HG02642 (cell line): ENCODE data around the gene ADARB2.
"Not testable (repeated sequence)": the region's sequence is repeated elsewhere in the genome, so short reads cannot be mapped to it uniquely, and the experiment has no call there.

ENCODE experiments used
- ATAC-seq: cut with Tn5 transposase; IDR thresholded peaks from one replicate; pipeline ENCODE4 v1.9.1; 2021; ENCODE audit warnings: mild to moderate bottlenecking; ENCODE audit not compliant: unreplicated experiment, poor library complexity

Gene ADARB2

DNA sequence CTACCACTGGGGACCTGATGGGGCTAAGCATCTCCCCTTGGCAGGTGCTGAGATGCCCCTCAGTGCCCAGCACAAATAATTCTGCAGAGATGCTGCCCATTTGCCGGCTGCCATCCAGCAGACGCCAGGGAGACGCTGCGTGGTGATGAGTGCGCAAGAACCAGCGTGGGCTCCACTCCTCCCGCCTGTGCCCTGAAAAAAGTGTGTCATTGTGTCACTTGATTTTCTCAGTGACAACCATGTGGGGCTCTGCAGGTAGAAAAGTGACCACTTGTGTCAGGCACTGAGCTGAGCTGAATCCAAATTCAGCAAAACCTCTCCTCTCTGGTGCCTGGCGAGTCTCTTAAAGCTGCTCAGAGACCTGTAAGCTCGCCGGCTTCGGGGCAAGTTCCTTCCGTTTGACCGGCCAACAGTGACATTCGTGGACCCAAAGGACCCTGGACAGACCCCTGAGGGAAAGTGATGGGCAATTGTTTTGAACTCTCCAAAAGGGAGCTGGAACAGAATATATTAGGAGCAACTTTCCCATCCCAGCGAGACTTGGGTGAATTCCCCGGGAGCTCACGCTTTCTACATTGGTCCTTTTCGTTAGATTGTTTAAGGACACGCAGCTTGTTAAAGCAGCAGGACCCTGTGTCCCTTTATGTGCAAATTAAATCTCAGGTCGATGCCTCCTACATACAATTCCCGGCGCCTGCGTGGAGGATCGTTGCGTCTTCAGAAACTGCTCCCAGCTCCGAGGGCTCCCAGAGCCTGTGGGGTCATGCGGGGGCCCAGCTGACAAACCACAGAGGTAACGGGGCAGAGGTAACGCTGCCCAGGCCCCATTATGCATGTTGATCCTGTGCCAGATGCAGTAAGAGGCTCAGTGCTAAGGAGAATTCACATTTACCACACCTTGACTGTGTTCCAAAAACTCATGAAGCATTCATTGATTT lies 332.7 kb downstream of the ADARB2 start:
- ATAC-seq: no peak

DNA sequence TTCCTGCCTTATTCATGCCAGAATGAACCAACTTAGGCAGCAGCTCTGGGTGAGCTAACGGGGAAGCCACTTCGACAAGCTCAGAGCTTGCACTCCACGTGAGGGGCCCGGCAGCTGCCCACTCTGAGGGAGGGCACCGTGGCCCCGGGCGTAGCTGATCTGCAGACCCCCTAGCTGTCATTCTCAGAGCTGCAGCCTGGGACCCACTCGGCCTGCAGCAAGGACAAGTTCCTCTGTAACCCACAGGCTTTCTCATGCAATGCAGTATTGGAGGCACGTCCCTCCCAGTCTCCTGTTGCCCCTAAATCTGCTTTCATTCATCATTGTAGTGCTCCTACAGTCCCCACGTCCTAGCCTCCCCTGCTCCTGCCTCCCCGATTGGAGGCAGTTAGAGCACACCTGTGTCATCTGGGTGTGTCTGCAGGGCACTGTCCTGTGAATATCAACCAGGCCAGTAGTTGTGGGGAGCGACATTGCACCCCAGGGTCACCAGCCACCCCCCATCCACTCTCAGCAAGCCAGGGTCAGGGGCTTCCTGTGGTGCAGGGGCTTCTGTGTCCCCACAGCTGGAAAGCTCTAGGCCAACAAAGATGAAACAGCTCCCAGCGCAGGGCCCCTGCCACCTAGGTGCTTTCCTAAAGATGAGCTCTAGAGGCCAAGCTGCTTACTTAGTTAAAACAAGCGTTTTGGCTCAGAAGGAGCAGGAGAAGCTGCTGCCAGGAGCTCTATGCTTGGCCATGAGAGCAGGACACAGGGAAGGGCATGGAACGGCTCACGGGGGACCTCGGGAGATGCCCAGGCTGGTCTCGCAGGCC lies 333.6 kb downstream of the ADARB2 start:
- no peak for ATAC-seq

DNA sequence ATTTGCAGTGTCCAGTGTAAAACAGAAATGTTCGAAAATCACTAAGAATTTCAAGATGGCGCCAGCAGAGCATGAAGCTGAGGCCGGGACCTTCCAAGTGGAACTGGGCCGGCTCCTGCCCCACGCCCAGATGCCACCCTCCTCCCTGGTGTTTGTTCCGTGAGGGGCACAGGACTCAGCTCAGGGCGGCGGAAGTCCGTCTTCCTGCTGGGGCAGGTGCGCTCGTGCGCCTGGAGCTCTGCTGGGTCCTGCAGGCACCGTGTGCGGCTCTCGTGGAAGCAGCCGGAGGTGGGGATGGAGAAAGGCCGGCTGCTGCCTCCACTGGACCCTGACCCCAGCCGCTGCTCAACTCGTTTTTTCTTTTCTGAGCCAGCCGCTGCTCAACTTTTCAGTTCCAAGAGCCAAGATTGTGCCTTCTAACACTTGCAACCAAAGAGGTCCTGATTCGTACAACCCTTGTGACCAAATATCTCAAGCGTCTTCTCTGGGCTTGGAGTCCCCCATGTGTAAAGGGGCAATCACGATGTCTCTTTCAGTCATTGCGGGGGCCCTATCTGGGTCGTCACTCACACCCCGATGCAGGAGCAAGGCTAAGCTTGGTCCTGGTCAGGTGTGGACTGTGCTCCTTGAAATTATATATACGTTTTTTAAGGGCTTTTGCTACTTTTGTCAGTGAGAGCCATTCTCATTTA lies 334.4 kb downstream of the ADARB2 start:
- ATAC-seq: no peak

DNA sequence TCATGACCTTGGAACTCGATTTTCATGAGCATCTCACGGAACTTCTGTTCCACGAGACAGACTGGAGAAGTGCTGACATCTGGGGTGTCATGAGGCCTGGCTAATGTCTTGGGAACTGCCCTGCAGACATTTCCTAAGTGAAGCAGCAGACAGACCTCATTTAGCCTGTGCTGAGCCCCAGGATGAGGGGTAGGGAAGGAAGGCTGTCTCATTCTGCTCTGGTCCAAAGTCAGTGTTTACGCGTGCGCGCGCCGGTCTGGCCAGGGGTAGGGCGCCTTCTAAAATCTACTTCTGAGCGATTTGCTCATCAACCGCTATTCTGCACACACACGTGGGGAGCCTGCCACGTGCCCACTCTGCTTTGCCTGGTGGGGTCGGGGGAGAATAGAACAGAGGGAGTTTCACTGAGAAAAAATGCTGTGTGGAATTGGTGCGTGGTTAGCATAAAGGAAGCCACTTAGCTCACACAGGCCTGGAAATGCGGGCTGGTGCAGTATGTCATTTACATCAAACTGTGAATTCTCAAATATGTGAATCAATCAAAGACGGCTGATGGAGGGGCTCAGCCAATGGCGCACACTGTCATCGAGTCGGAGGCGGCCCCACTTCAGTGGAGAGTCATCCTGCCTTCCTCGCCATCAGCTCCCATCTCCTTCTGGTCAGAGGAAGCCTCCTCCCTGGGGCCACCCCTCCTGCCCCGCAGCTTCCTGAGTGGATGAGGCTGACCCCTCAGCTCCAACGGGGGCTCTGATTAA lies 335.1 kb downstream of the ADARB2 start:
- no peak for ATAC-seq

DNA sequence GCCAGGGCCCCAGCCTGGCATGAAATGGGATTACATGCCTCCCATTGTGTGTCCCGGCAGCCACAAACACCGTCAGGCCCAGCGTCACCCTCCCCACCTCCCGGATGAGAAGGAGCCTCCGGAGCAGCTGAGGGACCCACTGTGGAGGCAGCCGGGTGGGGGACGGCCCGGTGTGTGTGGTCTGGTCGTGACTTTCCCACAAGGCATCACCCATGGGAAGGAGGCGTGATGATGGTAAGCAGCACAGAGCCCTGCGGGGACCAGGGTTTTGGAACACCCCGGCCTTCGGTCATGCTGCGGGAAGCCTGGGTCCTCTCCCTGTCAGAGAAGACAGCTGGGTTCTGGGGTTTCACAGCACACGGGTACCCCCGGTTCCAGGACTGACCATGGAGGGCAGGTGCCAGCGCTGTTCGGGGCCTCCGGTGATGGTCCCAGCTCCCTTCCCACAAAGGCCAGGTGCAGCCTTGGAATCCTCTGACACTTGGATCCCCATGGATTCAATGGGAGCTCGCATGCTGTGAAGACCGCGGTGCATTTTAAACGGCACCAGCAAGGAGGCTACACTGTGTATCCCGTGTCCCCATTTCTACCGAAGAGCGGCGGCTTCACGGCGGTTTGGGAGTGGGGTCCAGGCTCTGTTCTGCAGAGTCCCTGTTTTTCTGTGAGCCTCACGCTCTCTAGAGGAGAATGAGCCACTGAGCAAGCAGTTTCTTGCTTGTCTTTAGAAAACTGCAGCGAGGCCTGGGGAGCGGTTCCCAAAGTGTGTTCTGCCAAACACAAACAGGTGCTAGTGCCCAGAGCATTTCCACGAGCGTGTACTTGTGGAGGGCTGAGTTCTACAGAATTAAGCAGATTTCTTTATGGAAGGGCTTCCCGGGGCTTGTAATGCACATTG lies 336.0 kb downstream of the ADARB2 start:
- ATAC-seq: no peak

DNA sequence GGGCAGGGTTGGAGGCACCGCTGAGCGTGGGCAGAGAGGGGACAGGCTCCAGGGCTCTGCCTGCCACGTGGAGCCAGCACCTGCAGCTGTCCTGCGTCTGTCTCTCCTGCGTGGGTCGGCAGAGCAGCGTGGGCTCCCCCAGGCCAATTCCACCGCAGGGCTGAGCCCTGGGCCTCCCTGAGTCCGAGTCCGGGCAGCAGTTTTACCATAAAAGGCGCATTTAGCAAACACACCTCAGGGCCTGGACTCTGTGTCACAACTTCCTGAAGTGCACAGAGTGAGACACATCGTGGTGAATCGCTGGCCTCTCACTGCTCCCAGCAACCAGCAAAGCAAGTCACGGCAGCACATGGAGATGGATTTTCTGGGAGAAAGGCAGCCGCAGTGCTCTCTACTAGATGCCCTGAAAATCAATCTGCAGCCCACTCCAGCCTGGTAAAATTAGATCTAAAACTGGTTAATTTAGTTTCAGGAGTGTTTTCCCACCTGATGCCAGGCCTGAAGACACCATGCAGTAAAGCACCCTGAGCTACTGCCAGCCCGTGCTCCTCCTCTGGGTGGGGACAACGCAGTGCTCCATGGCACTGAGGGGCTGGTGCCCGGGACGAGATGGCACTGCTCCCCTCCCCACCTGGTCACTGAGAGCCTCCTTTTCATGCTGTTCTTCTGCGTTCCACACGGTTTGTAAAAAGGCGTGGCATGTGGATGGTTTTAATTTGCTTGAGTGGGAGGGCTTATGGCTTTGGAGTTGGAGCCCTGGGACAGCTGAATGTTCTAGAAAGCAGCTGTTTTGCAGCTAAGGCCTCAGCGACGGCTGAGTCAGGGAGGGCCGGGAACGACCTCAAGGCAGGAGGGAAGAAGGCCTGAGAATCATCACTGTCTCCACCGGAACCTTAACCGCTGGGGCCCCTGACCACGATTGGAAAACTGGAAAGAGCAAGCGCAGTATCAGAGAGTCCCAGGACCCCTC lies 336.9 kb downstream of the ADARB2 start:
- no peak for ATAC-seq

DNA sequence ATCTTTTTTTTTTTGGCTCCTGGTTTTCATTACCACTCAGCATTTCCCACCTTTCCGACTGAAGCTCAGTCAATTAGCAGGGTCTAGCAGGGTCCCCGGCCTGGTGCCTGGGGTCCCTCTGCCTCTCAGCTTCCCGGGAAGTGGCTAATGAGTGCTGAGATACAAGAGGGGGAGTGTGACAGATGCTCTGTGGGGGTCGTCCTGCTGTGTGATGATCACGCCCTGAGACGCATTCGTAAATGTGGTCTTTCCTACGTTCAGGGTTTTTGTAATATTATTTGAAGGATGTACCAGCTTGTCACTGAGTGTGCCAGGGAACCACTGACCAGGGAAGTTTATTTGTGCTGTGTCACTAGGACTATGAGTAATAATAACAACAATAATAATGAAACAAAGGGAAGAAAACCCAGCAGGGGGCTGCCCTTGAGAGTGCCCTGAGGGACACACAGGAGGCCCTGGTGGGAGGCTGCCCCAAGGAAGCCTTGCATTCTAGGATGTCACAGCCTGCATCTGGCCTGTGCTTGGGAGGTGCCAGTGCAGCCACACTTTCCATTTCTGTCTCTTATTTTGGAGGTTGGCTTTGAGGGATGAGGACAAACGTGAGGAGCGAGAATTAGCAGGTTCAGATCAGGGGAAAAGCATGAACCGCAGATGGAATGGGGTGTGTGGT lies 337.8 kb downstream of the ADARB2 start:
- ATAC-seq: no peak

DNA sequence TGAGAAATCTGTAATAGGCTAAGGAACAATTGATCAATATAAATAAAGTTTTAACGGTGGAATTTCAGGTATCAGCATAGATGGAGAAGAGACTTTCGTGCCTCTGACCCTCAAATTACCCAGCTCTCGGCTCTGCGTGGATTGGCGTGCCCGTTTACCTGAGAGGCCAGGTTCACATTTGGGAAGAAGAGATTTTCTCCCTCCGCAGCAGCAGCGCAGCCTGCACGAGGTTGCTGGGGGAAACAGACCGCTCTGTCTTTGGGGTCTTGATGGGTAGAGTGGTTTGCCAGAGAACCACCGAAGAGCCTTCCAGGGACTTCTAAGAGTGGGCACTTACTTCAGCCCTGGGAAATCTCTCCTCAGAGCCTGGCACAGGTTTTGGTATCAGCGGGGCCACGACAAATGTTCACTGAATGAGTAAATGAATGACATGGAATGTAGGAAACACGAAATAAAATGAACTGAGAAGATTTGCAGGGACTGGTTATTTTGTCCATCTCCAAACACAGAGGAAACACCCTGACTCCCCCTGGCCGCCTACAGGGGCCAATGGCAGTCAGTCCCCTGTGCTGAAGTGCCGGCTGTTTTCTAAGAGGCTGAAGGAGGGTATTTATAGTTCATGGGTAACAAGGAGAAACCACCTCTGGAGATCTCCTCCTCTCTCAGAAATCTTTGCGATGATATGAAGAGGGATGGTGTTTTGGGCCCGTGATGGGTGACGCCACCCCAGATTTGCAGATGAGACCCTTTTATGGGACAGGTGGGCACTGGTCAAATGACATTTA lies 338.5 kb downstream of the ADARB2 start:
- ATAC-seq: no peak

DNA sequence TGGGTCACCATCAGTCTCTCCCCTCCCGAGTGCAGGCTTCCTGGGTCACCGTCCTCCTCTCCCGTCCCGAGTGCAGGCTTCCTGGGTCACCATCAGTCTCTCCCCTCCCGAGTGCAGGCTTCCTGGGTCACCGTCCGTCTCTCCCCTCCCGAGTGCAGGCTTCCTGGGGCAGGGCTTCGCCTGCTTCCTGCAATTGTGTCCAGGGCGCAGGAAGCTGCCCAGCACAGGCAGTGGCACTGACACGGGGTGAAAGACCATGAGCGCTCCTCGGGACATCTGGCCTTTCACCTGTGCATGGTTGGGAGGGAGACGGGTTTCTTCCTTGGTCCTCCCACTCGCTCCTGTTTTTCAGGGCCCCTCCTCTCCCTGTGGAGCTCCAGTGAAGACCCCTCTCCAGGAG lies 339.2 kb downstream of the ADARB2 start:
- ATAC-seq: not testable (repeated sequence)

DNA sequence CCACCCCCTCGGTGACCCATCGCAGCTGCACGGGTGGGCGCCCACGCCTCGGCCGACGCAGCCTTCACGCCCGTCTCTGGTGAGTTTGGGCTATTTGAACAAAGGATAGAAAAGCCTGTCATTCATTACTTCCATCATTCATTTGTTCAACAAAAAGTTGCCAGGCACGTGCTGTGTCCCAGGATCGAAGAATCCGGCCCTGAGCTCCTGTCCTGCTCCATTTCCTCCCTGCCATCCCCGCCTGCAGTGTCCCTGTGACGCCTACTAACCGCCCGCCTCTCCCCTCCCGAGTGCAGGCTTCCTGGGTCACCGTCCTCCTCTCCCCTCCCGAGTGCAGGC lies 341.1 kb downstream of the ADARB2 start:
- no peak for ATAC-seq

DNA sequence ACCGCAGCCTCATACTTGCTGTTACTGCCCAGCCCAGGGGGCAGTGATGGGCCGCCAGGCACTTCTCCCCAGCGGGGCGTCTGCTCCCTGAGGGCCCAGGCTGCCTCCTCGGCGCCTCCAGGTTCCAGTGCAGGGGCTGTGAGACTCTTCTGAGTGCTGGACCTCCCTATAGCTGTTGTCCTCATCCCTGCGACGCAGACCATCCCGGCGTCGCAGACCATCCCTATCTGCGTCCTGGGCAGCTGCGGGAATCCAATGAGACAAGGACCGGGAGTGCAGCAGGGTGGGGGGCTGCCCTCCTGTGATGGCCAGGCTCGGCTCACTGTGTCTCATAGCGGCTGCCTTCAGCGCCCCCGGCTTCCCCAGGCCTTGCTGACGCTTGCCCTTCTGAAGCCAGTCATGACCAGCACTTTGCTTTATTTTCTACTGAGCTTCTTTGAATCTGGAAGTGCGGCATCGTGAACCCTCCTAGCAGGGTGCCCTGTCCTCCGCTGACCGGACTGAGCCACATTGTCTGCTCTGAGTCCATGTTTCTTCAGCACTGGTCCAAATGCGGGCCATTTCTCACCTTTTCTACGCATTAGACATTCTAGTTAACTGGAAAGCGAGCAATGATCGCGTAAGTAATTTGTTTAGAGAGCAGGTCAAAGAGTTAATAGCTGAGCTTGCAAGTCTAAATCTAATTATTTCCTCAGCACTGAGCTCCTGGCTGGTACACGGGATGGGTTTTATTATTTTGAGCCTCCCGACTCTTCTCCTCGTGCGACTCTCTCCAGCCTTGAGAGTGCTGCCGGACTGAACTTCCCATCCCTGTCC lies 341.6 kb downstream of the ADARB2 start:
- ATAC-seq: no peak

DNA sequence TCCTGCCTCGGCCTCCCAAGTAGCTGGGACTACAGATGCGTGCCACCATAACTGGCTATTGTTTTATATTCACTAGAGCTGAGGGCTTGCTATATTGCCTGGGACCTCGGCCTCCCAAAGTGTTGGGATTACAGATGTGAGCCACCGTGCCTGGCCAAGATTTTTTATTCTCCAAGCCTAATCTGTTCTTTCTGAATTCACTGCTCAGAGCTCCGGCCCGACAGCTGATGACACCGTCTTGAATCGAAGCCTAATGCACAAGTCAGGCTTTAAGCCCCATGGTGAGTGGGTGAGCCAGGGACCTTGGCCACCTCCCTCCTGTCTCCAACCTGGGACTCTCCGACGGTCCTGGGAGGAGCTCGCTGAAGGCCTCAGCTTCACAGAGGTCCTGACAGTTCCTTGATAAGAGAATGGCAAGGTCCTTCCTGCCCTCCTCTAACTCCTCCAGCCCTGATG lies 342.3 kb downstream of the ADARB2 start:
- no peak for ATAC-seq

DNA sequence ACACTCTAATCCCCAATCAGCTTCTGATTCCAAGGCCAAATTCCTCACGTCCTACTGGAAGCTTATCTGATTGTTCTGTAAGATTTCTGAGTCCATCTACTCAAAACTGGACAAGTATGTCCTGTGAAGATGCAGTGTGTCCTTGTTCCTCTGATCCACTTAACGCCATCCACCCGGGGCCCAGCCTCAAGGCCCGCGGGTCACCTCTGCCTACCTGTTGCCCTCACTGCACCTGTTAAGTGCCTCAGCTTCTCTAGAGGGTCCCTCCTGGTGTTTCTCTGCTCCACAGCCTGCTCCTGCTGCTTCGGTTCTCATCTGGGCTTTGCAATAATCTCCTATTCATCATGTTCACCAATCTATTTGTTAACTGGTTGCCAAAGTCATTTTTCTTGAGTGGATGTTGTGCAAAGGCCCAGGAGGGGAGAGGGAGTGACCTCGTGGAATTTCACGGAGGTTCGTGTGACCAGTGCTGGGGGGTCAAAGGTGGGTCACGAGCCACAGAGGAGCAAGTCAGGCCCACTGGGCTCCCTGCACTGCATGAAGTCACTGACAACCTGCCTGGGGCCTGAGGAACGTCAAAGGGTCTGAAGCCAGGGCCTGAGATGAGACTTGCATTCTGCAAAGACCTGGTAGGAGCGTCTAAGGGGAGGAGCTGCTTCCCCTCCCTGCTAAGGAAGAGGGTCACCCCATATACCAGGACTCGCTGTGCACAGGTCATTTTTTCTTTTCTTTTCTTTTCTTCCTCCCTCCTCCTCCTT lies 343.0 kb downstream of the ADARB2 start:
- no peak for ATAC-seq

DNA sequence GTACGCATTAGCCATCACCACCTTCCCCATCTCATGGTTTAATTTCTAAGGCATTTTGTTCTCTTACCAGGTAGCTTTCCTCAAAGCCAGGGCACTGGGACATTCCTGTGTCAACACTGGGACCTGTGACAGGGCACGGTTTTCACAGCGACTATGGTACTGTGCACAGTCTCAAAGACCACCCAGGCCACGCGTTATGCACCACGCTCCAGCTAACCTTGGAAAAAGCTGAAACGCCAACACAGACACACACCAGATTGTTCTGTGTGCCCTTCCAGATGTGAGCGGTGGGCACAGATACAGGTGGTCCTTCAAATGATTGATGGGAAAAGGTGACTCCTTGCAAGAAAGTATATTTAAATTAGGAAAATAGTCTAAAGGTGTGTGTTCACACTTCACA lies 343.8 kb downstream of the ADARB2 start:
- ATAC-seq: no peak

DNA sequence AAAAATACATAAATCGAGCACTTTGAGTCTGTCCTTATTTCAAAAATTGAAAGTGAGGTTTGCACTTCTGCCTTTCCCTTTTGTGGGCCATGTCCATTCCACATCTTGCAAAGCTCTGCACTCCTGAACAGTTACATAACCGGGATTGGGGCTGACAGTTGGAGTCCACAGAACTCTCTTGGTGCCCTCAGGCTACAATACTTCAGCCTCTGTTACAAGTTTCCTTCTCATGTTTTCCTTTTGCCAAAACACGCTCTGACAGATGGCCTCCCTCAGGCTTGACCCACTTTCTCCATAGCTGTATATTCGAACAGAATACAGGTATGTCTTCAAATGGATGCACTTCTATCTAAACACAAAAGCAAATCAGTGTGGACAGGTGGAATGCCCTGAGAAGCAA lies 345.2 kb downstream of the ADARB2 start:
- no peak for ATAC-seq
